Naive B cell (primary cell): ENCODE data around the gene CHPF. TPM values are rescaled to one million over a fixed set of nuclear protein-coding genes. Genes with fewer than 3 reads are reported as not detected.

ENCODE experiments used
- ATAC-seq, 2 donors: fragments of 150-1000 bp; cut with Tn5 transposase; 2 replicates each; pipeline ENCODE4 v1.10.0; 2021; ENCODE audit warnings: low read depth in 2 of 2, mild to moderate bottlenecking in 2 of 2, moderate library complexity in 2 of 2
- DNase-seq: peaks from one replicate; pipeline ENCODE4 v3.0.0; 2022
- H3K27ac Mint-ChIP-seq, 6 donors: one replicate each; pipeline ENCODE4 v1.8.0; 2020 to 2022; ENCODE audit warnings: mild to moderate bottlenecking in 6 of 6, mixed read lengths in 6 of 6, moderate library complexity in 5 of 6, inconsistent platforms in 2 of 6
- H3K27me3 Mint-ChIP-seq, 3 donors: one replicate each; pipeline ENCODE4 v1.8.0; 2021 to 2022; ENCODE audit warnings: mixed read lengths in 3 of 3, mild to moderate bottlenecking in 1 of 3
- H3K36me3 Mint-ChIP-seq, 2 donors: one replicate each; pipeline ENCODE4 v1.8.0; 2020 to 2022; ENCODE audit warnings: mixed read lengths in 2 of 2, inconsistent platforms in 1 of 2, mild to moderate bottlenecking in 1 of 2
- H3K4me1 Mint-ChIP-seq, 3 donors: one replicate each; pipeline ENCODE4 v1.8.0; 2020 to 2022; ENCODE audit warnings: mixed read lengths in 3 of 3, inconsistent platforms in 1 of 3, mild to moderate bottlenecking in 1 of 3, moderate library complexity in 1 of 3
- H3K4me3 Mint-ChIP-seq, 8 donors: one replicate each; pipeline ENCODE4 v1.8.0; 2020 to 2022; ENCODE audit warnings: mild to moderate bottlenecking in 8 of 8, mixed read lengths in 8 of 8, moderate library complexity in 8 of 8, inconsistent platforms in 2 of 8
- H3K9me3 Mint-ChIP-seq, 7 donors: one replicate each; pipeline ENCODE4 v1.8.0; 2020 to 2022; ENCODE audit warnings: mixed read lengths in 7 of 7, mild to moderate bottlenecking in 5 of 7, inconsistent platforms in 2 of 7, moderate library complexity in 1 of 7
- polyA plus RNA-seq, 6 donors: library from polyadenylated mRNA; unstranded; fragments of 300-500 nt; fragmentation: Illumina TruSeq; gene quantifications; one replicate each; pipeline ENCODE4 v1.2.3, GENCODE V29; 2021; ENCODE audit warnings: low read depth in 6 of 6

CHPF gene
- polyA plus RNA-seq, 6 donors from 2014 or later = 0.17 to 5.0 (median 0.41) TPM

DNA sequence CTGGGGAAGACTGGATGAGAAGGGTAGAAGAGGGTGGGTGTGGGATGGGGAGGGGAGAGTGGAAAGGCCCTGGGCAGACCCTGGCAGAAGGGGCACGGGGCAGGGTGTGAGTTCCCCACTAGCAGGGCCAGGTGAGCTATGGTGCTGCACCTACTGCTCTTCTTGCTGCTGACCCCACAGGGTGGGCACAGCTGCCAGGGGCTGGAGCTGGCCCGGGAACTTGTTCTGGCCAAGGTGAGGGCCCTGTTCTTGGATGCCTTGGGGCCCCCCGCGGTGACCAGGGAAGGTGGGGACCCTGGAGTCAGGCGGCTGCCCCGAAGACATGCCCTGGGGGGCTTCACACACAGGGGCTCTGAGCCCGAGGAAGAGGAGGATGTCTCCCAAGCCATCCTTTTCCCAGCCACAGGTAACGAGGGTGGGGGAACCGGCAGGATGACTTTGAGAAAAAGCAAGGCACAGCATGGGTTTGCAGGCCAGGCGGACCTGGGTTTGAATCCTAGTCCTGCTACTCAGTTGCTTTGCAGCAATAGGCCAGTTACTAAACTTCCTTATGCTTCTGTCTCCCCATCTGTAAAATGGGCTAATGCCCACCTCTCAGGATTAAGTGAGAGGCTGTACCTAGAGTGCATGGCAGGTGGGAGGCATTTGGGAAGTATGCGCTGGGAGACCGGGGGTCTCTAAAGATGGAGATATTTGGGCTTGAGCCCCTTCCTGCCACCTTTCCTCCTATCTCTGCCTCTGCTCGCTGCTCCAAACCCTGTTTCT lies 28.8 kb upstream of the CHPF start, which contains the start of gene INHA:
Gene INHA (plus strand): TSS at position 74 of the 765 bp plus-strand sequence. CDS start 65 bp downstream, at position 139.
- H3K4me1 Mint-ChIP-seq = peaks cover 5 to 7% (median 7%) of the 10 kb centered on the region in 3 donors
- peaks cover 40 to 81% (median 74%) of the 10 kb centered on the region in 3 donors for H3K27me3 Mint-ChIP-seq
- no peak for ATAC-seq
- no peak for DNase-seq
- peak within 1 kb of the TSS in 7 of 8 donors; percentile 19 to 73 (median 42) for H3K4me3 Mint-ChIP-seq
- H3K36me3 Mint-ChIP-seq = no peaks in the 10 kb centered on the region
- H3K27ac Mint-ChIP-seq = no peak within 1 kb of the TSS
- no peaks in the 10 kb centered on the region for H3K9me3 Mint-ChIP-seq

DNA sequence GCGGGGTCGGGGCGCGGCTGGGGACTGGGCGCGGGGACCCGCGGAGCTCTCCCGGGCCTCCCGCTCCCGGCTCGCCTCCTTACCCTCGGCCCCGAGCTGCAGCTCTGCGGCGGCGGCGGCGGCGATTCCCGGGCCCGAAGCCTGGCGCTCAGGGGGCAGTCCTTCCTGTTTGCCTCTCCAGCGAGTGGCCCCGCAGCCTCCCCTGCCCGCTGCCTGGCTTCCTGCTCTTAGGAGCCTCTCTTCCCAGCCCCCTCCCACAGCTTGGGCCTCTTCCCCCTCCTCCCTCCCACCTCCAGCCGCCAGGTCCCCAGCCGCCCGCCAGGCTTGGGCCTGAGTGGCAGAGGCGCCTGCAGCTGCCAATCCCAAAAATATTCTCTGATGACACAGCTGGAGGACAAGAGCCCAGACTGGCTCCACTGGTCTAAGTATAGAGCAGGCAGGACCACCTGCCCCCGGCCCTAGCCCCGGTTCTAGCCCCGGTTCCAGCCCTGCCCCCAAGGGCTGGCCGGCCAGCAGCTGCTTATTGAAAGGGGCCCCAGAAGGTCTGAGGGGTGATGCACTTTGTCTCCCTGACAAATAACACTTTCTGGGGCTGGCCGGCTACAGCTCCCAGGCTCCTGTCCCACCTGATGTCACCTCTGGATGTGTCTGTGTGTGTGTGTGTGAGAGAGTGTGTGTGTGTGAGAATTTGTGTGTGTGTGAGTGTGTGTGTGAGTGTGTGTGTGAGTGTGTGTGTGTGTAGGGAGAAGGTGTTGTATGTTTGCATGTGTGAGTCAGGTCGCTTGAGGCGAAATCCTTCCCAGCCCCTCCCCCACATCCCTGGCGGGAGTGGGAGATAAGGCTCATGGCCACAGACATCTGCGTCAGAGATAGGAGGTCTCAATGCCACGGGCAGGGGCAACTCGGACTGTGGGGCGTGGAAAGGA lies 28.0 kb upstream of the CHPF start, which contains the start of gene OBSL1:
Gene OBSL1 (minus strand): TSS at position 229 of the 926 bp plus-strand sequence. CDS start 307 bp downstream, outside the sequence.
- ATAC-seq = peak; percentile 14 to 36
- no peak for DNase-seq
- Mint-ChIP-seq H3K36me3 (no peaks in the 10 kb centered on the region), H3K27ac (no peak within 1 kb of the TSS), H3K9me3 (peaks cover 0 to 2% (median 0%) of the 10 kb centered on the region in 7 donors), H3K4me3 (peak within 1 kb of the TSS in 6 of 8 donors; percentile 19 to 69 (median 42)), H3K27me3 (peaks cover 37 to 78% (median 74%) of the 10 kb centered on the region in 3 donors), H3K4me1 (peaks cover 5 to 7% (median 7%) of the 10 kb centered on the region in 3 donors)

DNA sequence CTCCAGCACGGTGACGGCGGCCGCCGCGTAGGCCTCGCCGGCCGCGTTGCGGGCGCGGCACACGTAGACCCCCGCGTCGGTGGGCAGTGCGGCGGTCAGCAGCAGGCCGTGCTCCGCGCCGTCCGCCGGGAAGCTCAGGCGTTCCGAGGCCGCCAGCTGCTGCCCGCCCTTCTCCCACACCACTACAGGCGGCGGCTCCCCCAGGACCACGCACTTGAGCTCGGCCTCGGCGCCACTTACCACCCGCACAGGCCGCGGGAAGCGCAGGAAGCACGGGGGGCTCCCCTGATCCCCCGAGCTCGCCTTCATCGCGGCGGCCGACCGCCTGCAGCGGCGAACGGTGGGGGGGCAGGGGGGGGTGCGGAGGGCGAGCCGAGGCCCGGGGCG lies 27.3 kb upstream of the CHPF start:
- Mint-ChIP-seq H3K4me3 (peak overlapping the region in 1 of 8 donors; percentile 50), H3K9me3 (peaks cover 0 to 2% (median 0%) of the 10 kb centered on the region in 7 donors), H3K27me3 (peaks cover 32 to 78% (median 74%) of the 10 kb centered on the region in 3 donors), H3K27ac (no peak overlapping the region), H3K36me3 (no peaks in the 10 kb centered on the region), H3K4me1 (peaks cover 5 to 7% (median 7%) of the 10 kb centered on the region in 3 donors)
- DNase-seq = no peak
- peak; percentile 10 to 20 for ATAC-seq

DNA sequence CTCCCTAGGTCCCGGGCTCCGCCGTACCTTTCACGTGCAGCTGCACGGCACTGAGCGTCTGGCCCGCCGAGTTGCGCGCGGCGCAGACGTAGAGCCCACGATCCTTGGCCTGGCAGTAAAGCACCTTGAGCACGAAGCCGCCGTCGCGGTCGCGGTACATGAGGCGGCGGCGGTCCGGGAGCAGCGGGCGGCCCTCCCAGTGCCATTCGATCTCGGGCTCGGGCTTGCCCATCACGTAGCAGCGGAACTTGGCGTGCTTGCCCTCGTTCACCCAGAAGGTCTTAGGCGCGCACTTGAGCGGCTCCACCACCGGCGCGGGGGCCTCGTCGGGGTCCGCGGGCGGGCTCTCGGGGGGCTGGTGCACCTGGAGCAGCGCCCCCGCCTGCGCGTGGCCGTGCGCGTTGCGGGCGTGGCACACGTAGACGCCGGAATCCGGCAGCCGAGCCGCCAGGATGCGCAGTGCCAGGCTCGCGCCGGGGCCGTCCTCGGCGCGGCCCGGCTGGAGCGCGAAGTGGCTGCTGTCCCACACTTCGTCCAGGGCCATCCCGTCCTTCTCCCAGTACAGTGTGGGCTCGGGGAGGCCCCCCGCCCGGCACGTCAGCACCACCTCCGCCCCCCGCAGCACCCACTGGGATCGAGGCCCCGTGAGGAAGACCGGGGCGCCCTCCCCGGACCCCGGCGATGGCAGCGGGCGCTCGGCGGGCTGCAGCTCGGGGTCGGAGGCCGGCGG lies 26.8 kb upstream of the CHPF start:
- DNase-seq (no peak), ATAC-seq (peak in 1 of 2 donors; percentile 25)
- Mint-ChIP-seq H3K4me3 (peak overlapping the region in 6 of 8 donors; percentile 44 to 82 (median 65)), H3K27me3 (peaks cover 29 to 76% (median 70%) of the 10 kb centered on the region in 3 donors), H3K27ac (no peak overlapping the region), H3K36me3 (no peaks in the 10 kb centered on the region), H3K4me1 (peaks cover 5 to 7% (median 7%) of the 10 kb centered on the region in 3 donors), H3K9me3 (peaks cover 0 to 2% (median 0%) of the 10 kb centered on the region in 7 donors)

DNA sequence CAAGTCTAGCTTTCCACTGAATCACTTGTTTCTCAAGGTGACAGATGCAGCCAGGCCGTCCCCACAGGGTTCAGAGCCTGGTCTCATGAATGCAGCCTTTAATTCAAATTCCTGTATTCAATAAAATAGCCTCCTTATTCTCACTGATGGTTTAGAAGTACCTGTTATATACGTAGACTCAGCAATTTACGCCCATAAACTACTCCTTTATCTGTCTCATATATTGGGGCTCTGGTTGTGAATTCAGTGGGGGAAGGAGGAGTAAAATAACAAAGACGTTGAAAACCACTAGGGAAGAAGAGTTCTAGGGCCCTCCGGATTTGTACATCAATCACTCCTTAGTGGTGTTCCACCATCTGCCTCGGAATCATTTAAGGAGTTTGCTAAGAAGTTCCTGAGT lies 26.0 kb upstream of the CHPF start:
- Mint-ChIP-seq H3K4me3 (peak overlapping the region in 5 of 8 donors; percentile 35 to 66 (median 64)), H3K4me1 (peaks cover 5 to 7% (median 7%) of the 10 kb centered on the region in 3 donors), H3K27me3 (peaks cover 27 to 69% (median 65%) of the 10 kb centered on the region in 3 donors), H3K36me3 (no peaks in the 10 kb centered on the region), H3K9me3 (peaks cover 0 to 2% (median 0%) of the 10 kb centered on the region in 7 donors), H3K27ac (peak overlapping the region in 1 of 6 donors; percentile 50)
- no peak for ATAC-seq
- no peak for DNase-seq

DNA sequence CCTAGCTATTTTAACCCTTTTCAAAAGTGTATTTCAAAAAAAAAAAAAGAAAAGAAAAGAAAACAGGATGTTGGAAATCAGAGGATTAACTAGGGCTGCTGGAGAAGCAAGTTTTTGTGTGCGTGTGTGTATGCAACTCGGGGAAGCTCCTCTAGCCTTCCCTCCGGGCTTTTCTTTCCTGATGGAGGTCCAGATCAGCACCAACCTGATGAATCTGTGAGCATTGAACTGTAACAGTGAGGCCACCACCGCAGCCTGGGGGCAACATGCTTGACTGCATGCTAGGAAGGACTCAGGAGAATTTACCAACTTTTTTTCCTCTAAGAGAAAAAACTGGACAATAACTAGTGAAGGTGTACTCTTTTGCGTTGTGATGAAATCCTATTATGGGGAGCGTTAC lies 25.4 kb upstream of the CHPF start:
- Mint-ChIP-seq H3K27me3 (peaks cover 32 to 72% (median 70%) of the 10 kb centered on the region in 3 donors), H3K9me3 (peaks cover 0 to 2% (median 0%) of the 10 kb centered on the region in 7 donors), H3K36me3 (no peaks in the 10 kb centered on the region), H3K4me3 (peak overlapping the region in 2 of 8 donors; percentile 30 to 66), H3K4me1 (peaks cover 5 to 7% (median 7%) of the 10 kb centered on the region in 3 donors), H3K27ac (no peak overlapping the region)
- DNase-seq (no peak), ATAC-seq (no peak)

DNA sequence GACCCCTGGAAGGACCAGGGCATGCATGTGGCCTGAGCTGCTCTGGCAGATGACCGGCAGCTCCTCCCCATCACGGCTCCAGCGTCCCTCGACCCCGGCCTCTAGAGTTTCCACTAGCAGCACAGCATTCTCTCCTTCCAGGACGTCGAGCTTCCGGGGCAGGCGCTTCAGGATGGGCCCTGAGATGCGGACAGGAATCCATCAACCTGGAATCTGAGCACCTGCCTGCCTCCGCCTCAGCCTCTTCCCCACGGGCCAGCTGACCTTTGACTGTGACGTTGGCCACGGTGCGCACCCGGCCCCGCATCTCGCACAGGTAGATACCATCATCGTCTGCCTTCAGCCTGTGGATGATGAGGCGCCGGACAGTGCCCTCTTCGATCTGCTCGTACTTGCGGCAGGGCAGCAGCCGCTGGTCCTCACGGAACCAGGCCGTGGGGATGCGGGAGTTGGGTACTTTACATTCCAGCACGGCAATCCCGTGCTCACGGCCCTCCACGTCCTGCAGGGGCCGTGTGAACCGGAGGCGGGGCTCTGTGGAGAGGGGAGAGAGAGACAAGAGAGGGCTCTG lies 24.3 kb upstream of the CHPF start:
- peaks cover 29 to 74% (median 73%) of the 10 kb centered on the region in 3 donors for H3K27me3 Mint-ChIP-seq
- peaks cover 0 to 2% (median 0%) of the 10 kb centered on the region in 7 donors for H3K9me3 Mint-ChIP-seq
- H3K4me3 Mint-ChIP-seq = no peak overlapping the region
- peaks cover 5 to 7% (median 7%) of the 10 kb centered on the region in 3 donors for H3K4me1 Mint-ChIP-seq
- DNase-seq (no peak), ATAC-seq (no peak)
- H3K27ac Mint-ChIP-seq = no peak overlapping the region
- no peaks in the 10 kb centered on the region for H3K36me3 Mint-ChIP-seq

DNA sequence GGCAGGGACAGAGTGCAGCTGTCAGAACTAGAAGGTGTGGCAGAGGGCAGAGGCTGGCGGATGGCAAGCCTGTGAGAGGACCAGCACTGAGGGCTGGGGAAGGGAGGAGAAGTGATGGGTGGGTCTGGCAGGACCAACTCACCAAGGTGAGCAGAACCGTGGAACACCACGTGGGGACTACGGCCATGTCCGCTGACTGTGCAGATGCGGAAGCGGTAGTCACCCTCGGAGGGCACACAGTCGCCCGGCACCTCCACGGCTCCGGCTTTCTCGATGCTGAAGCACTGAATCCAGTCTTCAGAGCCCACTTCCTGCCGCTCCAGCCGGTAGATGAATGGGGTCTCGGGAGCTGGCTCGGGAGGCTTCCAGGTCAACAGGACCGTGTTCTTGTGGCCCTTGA lies 23.5 kb upstream of the CHPF start:
- Mint-ChIP-seq H3K4me3 (peak overlapping the region in 1 of 8 donors; percentile 80), H3K27ac (peak overlapping the region in 1 of 6 donors; percentile 89), H3K9me3 (peaks cover 0 to 2% (median 0%) of the 10 kb centered on the region in 7 donors), H3K4me1 (peaks cover 5 to 7% (median 7%) of the 10 kb centered on the region in 3 donors), H3K27me3 (peaks cover 26 to 73% (median 68%) of the 10 kb centered on the region in 3 donors), H3K36me3 (no peaks in the 10 kb centered on the region)
- ATAC-seq (no peak), DNase-seq (no peak)

DNA sequence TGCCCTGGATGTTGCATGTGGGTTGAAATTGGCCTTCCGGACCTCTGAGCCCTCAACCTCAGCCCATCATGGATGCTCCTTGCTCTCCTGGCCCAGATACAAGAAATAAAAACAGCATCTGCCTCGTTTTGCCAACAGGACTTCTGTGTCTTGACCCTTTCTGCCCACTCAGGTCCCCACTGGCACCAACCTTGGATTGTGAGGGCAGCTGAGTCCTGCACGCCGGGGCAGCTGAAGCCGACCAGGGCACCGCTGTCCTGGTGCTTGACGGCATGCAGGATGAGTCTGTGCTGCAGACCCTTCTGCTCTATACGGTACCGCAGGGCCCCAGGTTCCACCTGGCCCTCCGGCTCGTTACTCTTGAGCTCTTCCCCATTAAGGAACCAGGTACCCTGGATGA lies 23.0 kb upstream of the CHPF start:
- Mint-ChIP-seq H3K4me1 (peaks cover under 1 to 4% (median 2%) of the 10 kb centered on the region in 3 donors), H3K27me3 (peaks cover 21 to 73% (median 63%) of the 10 kb centered on the region in 3 donors), H3K36me3 (no peaks in the 10 kb centered on the region), H3K9me3 (peaks cover 0 to 2% (median 0%) of the 10 kb centered on the region in 7 donors), H3K4me3 (peak overlapping the region in 1 of 8 donors; percentile 80), H3K27ac (peak overlapping the region in 1 of 6 donors; percentile 89)
- DNase-seq (no peak), ATAC-seq (no peak)

DNA sequence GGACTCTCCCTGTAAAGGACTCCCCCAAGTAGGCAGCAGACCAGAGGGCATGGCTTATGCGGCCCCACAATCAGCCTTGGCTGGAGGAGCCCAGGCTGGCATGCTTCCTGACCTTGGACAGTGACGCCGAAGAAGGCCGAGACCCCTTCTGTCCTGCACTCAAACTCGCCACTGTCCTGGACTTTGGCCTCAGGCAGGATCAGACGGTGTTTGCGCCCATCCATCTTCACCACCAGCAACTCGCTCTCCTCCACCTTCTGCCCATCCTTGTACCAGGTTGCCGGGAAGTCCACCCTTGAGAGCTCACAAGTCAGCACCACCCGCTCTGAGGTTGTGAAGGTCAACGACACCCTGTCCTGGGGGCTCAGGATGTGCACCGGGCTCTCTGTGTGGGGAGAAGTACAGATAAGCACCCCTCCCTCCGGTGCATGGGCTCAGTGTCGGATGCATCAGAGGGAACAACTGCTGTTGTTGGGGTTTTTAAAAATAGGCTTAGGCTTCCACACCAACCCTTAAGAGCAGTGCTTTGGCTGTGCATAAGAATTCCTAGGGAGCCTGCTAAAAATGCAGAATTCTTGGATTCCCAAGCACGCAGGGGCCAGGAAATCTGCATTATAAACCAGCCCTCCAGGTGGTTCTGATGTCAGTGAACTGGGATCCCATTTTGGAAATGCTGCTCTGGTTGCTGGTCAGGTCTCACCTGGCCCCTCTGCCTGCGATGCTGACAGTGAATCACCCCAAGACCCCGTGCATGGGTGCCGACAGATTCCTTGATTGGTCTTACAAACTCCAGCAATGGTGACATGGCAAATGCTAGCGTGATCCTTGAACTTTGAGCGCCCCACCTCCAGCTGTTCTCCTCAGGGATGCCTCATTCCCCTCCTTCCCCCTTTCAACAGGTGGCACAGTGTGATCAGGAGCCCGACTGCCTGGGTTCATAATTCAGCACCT lies 21.8 kb upstream of the CHPF start:
- Mint-ChIP-seq H3K27me3 (peaks cover 21 to 82% (median 66%) of the 10 kb centered on the region in 3 donors), H3K4me1 (peaks cover 0 to 4% (median 0%) of the 10 kb centered on the region in 3 donors), H3K4me3 (no peak overlapping the region), H3K36me3 (no peaks in the 10 kb centered on the region), H3K9me3 (peaks cover 0 to 2% (median 0%) of the 10 kb centered on the region in 7 donors), H3K27ac (peak overlapping the region in 1 of 6 donors; percentile 31)
- no peak for ATAC-seq
- no peak for DNase-seq

DNA sequence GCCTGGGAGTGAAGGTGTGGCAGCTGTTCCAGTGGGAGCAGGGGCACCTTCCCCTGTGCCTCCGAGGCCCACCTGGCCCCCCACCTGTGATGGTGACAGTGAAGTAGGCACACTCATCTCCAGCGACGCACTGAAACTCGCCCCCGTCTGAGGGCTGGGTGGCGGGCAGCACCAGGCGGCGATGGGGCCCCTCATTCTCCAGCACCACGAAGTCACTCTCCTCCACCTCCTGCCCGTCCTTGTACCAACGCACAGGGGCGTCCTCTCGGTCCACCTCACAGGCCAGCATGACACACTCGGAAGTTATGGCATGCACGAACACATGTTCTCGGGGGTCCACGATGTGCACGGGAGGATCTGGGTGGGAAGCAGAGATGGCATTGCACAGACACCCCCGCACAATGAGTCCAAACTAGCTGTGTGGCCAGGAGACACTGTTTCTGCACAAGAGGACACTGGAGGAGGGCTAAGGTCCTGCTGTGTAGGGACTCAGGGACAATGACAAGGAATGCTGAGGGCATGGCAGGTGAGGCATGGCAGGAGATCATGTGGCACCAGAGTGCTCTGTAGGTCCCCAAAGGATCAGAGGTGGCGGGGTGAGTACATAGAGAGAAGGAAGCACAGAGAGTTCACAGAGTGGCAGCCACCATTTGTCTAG lies 19.8 kb upstream of the CHPF start:
- Mint-ChIP-seq H3K4me3 (no peak overlapping the region), H3K4me1 (no peaks in the 10 kb centered on the region), H3K27ac (no peak overlapping the region), H3K36me3 (no peaks in the 10 kb centered on the region), H3K9me3 (peaks cover 0 to 2% (median 0%) of the 10 kb centered on the region in 7 donors), H3K27me3 (peaks cover 18 to 84% (median 60%) of the 10 kb centered on the region in 3 donors)
- ATAC-seq (no peak), DNase-seq (no peak)
